BE2C (cell line): ENCODE measurements around the gene MAPKAPK3. TPM values are rescaled to one million over a fixed set of nuclear protein-coding genes. Genes with fewer than 3 reads are reported as not detected.

Experiments used
- DNase-seq: peaks from one replicate; pipeline ENCODE4 v3.0.0-alpha.2; 2020
- H3K27me3 ChIP-seq: fragments of 250-450 bp; sonication (Bioruptor Pico); 2 replicates; pipeline ENCODE4 v1.5.1; 2020; ENCODE audit warnings: mild to moderate bottlenecking
- H3K36me3 ChIP-seq: fragments of 250-450 bp; sonication (Bioruptor Pico); 2 replicates; pipeline ENCODE4 v1.5.1; 2020; ENCODE audit warnings: mild to moderate bottlenecking
- H3K4me1 ChIP-seq: fragments of 250-450 bp; sonication (Bioruptor Pico); 2 replicates; pipeline ENCODE4 v1.5.1; 2020
- H3K4me3 ChIP-seq: 2 replicates; pipeline ENCODE4 v1.5.1; 2011; ENCODE audit warnings: low read depth, low read length
- H3K9me3 ChIP-seq: fragments of 250-450 bp; sonication (Bioruptor Pico); 2 replicates; pipeline ENCODE4 v1.5.1; 2020
- CTCF ChIP-seq: IDR thresholded peaks from 2 replicates; pipeline ENCODE4 v1.5.1; 2012; ENCODE audit warnings: mild to moderate bottlenecking, low read depth, low read length
- polyA plus RNA-seq: library from polyadenylated mRNA; unstranded; fragments of >200 nt; gene quantifications from one replicate; pipeline ENCODE4 v1.2.1, GENCODE V29; 2012; ENCODE audit warnings: low read depth, missing spikeins; ENCODE audit not compliant: insufficient read length, insufficient read depth

Gene MAPKAPK3
- 21.5 TPM for polyA plus RNA-seq

GRCh38 chr3:50617096-50617791 lies at the start of gene MAPKAPK3:
TSS of gene MAPKAPK3 (plus strand) at chr3:50617151. CDS start at chr3:50617566, 415 bp downstream.
- Histone ChIP-seq H3K27me3 (no peaks in the 10 kb centered on the region), H3K36me3 (no peaks in the 10 kb centered on the region), H3K9me3 (no peaks in the 10 kb centered on the region), H3K4me1 (no peaks in the 10 kb centered on the region), H3K4me3 (peak within 1 kb of the TSS; percentile 57)
- no peak for TF ChIP-seq CTCF
- no peak for DNase-seq

GRCh38 chr3:50567386-50568167 lies 49.4 kb upstream of the MAPKAPK3 start, which contains the start of gene C3orf18:
TSS of gene C3orf18 (minus strand) at chr3:50567747. CDS start at chr3:50565699, 2,048 bp downstream.
- TF ChIP-seq CTCF = no peak
- H3K36me3 ChIP-seq = no peaks in the 10 kb centered on the region
- peaks cover 3% of the 10 kb centered on the region; the same call in 1 of the 2 replicates for H3K4me1 ChIP-seq
- H3K4me3 ChIP-seq = peak within 1 kb of the TSS; percentile 42
- DNase-seq = peak; percentile 78
- H3K9me3 ChIP-seq = no peaks in the 10 kb centered on the region
- H3K27me3 ChIP-seq = no peaks in the 10 kb centered on the region

- no peaks in the 10 kb centered on the region for H3K9me3 ChIP-seq
- no peak for TF ChIP-seq CTCF
- peak; percentile 94 for DNase-seq
- peaks cover 3% of the 10 kb centered on the region; the same call in 1 of the 2 replicates for H3K4me1 ChIP-seq
- no peaks in the 10 kb centered on the region for H3K27me3 ChIP-seq
- no peaks in the 10 kb centered on the region for H3K36me3 ChIP-seq
- peak within 1 kb of the TSS; percentile 83 for H3K4me3 ChIP-seq
Observed at GRCh38 chr3:50568947-50569749, 47.8 kb upstream of the MAPKAPK3 start, which contains the start of gene HEMK1. TSS of gene HEMK1 (plus strand) at chr3:50569522. CDS start at chr3:50571105, 1,583 bp downstream.

- Histone ChIP-seq H3K4me3 (no peak overlapping the region; the same call in 1 of the 2 replicates), H3K9me3 (no peaks in the 10 kb centered on the region)
- DNase-seq = no peak
Observed at GRCh38 chr3:50570508-50571279, 46.3 kb upstream of the MAPKAPK3 start.

More at GRCh38 chr3:50570508-50571279, 46.3 kb upstream of the MAPKAPK3 start:
- peaks cover 3% of the 10 kb centered on the region; the same call in 1 of the 2 replicates for H3K4me1 ChIP-seq
- H3K36me3 ChIP-seq = no peaks in the 10 kb centered on the region
- TF ChIP-seq CTCF = no peak
- no peaks in the 10 kb centered on the region for H3K27me3 ChIP-seq
